ENCODE measurements around the gene HIVEP2. TPM values are rescaled to one million over a fixed set of nuclear protein-coding genes. Genes with fewer than 3 reads are reported as not detected.

The HIVEP2 gene
- total RNA-seq, 3 donors from 2014 or later (not counting 1 experiment from before 2014, with no cell fraction given), result 14.6 to 21.6 (median 18.7) TPM

- Mint-ChIP-seq H3K4me1 (peaks cover 0 to 9% of the 10 kb centered on the region in 2 donors), H3K4me3 (no peak overlapping the region), H3K36me3 (no peaks in the 10 kb centered on the region), H3K27me3 (ENCODE audit: low read depth in 2 of 2) (no peaks in the 10 kb centered on the region), H3K27ac (no peak overlapping the region), H3K9me3 (no peaks in the 10 kb centered on the region)
- ATAC-seq (no peak), DNase-seq (no peak)
- H3K9me3 ChIP-seq (ENCODE audit: control insufficient read depth, insufficient read depth, low read length), result no peaks in the 10 kb centered on the region
- WGBS (ENCODE audit: insufficient coverage), result 93% methylated on average over 2 of the region's 5 CpGs
- intact Hi-C loops (cut with micrococcal nuclease), result no loop called here
- no peak overlapping the region for H3K27ac ChIP-seq (ENCODE audit: low read length)
- no peaks in the 10 kb centered on the region for H3K27me3 ChIP-seq (ENCODE audit: control insufficient read depth, insufficient read depth, low read length)
- no peak for TF ChIP-seq CTCF (IDR thresholded peaks at IDR 0.05)
- no peak overlapping the region for H3K4me3 ChIP-seq (ENCODE audit: low read length)
- peaks cover 5% of the 10 kb centered on the region for H3K36me3 ChIP-seq (ENCODE audit: control insufficient read depth, insufficient read depth, low read length)
- H3K4me1 ChIP-seq (ENCODE audit: control insufficient read depth, insufficient read depth, low read length), result no peaks in the 10 kb centered on the region
Observed at GRCh38 chr6:142830116-142830710, 114.8 kb downstream of the HIVEP2 start.

DNA sequence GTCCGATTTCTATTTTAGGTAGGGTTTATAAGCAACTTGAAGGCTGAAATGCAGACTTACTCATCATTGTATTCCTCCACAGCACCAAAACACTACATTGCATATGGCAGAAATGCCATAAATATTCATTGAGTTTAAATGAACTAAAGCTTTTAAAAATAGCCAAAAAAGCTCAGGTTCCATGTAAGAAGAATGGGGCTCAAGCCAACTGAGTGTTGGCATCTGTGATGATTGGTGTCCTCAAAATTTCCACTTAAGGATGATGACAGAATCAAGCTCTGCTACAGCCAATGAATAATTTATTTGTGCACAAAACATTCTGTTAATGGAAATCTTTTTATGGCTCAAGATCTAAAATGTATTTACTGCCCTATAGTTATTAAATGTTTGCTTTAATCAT is 115.4 kb downstream of the HIVEP2 start:
- Histone ChIP-seq H3K4me3 (ENCODE audit: low read length) (no peak overlapping the region), H3K9me3 (ENCODE audit: control insufficient read depth, insufficient read depth, low read length) (no peaks in the 10 kb centered on the region), H3K27ac (ENCODE audit: low read length) (no peak overlapping the region), H3K27me3 (ENCODE audit: control insufficient read depth, insufficient read depth, low read length) (no peaks in the 10 kb centered on the region), H3K36me3 (ENCODE audit: control insufficient read depth, insufficient read depth, low read length) (no peaks in the 10 kb centered on the region), H3K4me1 (ENCODE audit: control insufficient read depth, insufficient read depth, low read length) (no peaks in the 10 kb centered on the region)
- no peaks in the 10 kb centered on the region for H3K27me3 Mint-ChIP-seq (ENCODE audit: low read depth in 2 of 2)
- no CpG with 5 or more reads among the region's 1 CpG for WGBS (ENCODE audit: insufficient coverage)
- no peak overlapping the region for H3K4me3 Mint-ChIP-seq
- no peak overlapping the region for H3K27ac Mint-ChIP-seq
- TF ChIP-seq CTCF (IDR thresholded peaks at IDR 0.05), result no peak
- no peaks in the 10 kb centered on the region for H3K9me3 Mint-ChIP-seq
- no peaks in the 10 kb centered on the region for H3K36me3 Mint-ChIP-seq
- intact Hi-C loops (cut with micrococcal nuclease), result no loop called here
- peaks cover 0 to 9% of the 10 kb centered on the region in 2 donors for H3K4me1 Mint-ChIP-seq
- DNase-seq (no peak), ATAC-seq (no peak)

- intact Hi-C loops (cut with micrococcal nuclease), result no loop called here
- Mint-ChIP-seq H3K36me3 (no peaks in the 10 kb centered on the region), H3K9me3 (no peaks in the 10 kb centered on the region), H3K4me1 (peaks cover 3 to 8% of the 10 kb centered on the region in 2 donors), H3K4me3 (no peak overlapping the region), H3K27me3 (ENCODE audit: low read depth in 2 of 2) (no peaks in the 10 kb centered on the region), H3K27ac (no peak overlapping the region)
- TF ChIP-seq CTCF (IDR thresholded peaks at IDR 0.05), result no peak
- Histone ChIP-seq H3K36me3 (ENCODE audit: control insufficient read depth, insufficient read depth, low read length) (no peaks in the 10 kb centered on the region), H3K4me1 (ENCODE audit: control insufficient read depth, insufficient read depth, low read length) (no peaks in the 10 kb centered on the region), H3K27ac (ENCODE audit: low read length) (no peak overlapping the region), H3K4me3 (ENCODE audit: low read length) (no peak overlapping the region), H3K9me3 (ENCODE audit: control insufficient read depth, insufficient read depth, low read length) (no peaks in the 10 kb centered on the region), H3K27me3 (ENCODE audit: control insufficient read depth, insufficient read depth, low read length) (no peaks in the 10 kb centered on the region)
- ATAC-seq (no peak), DNase-seq (no peak)
- WGBS (ENCODE audit: insufficient coverage), result 96% methylated on average over 4 of the region's 4 CpGs
Observed at GRCh38 chr6:142827991-142828390, 117.0 kb downstream of the HIVEP2 start.

GRCh38 chr6:142827369-142827768 is 117.6 kb downstream of the HIVEP2 start:
- ATAC-seq (no peak), DNase-seq (no peak)
- 88% methylated on average over 7 of the region's 7 CpGs for WGBS (ENCODE audit: insufficient coverage)
- Mint-ChIP-seq H3K9me3 (no peaks in the 10 kb centered on the region), H3K27me3 (ENCODE audit: low read depth in 2 of 2) (no peaks in the 10 kb centered on the region), H3K36me3 (no peaks in the 10 kb centered on the region), H3K4me3 (no peak overlapping the region), H3K27ac (no peak overlapping the region), H3K4me1 (peaks cover 9 to 13% of the 10 kb centered on the region in 2 donors)
- intact Hi-C loops (cut with micrococcal nuclease), result no loop called here
- no peak overlapping the region for H3K27ac ChIP-seq (ENCODE audit: low read length)
- H3K4me1 ChIP-seq (ENCODE audit: control insufficient read depth, insufficient read depth, low read length), result no peaks in the 10 kb centered on the region
- H3K9me3 ChIP-seq (ENCODE audit: control insufficient read depth, insufficient read depth, low read length), result no peaks in the 10 kb centered on the region
- no peaks in the 10 kb centered on the region for H3K27me3 ChIP-seq (ENCODE audit: control insufficient read depth, insufficient read depth, low read length)
- TF ChIP-seq CTCF (IDR thresholded peaks at IDR 0.05), result no peak
- no peaks in the 10 kb centered on the region for H3K36me3 ChIP-seq (ENCODE audit: control insufficient read depth, insufficient read depth, low read length)
- H3K4me3 ChIP-seq (ENCODE audit: low read length), result no peak overlapping the region

Data from natural killer cell (primary cell).